Panc1 (cell line): Measurements from ENCODE around the gene SPP1. TPM values are rescaled to one million over a fixed set of nuclear protein-coding genes. Genes with fewer than 3 reads are reported as not detected.

Experiments used
- ATAC-seq: fragments of 200-7000 bp; cut with Tn5 transposase; 2 replicates; pipeline ENCODE4 v1.9.1; 2020; ENCODE audit warnings: mild to moderate bottlenecking, moderate library complexity
- BruUV-seq: library from RNA; stranded (reverse); fragments of 400-500 nt; replicated peaks from 2 replicates; lab custom pipeline; 2021; lab: Mats Ljungman, UMichigan
- CTCF ChIA-PET: fragments of 300-600 bp; sonication (Branson Sonifier 250); formaldehyde crosslinking; loops from one replicate; lab custom pipeline; 2022; ENCODE audit warnings: antibody characterized with exemption; lab: Charles Lee
- POLR2A ChIA-PET: fragments of 300-600 bp; sonication (Branson Sonifier 250); formaldehyde crosslinking; loops from one replicate; lab custom pipeline; 2022; ENCODE audit warnings: antibody characterized with exemption; lab: Charles Lee
- DNase-seq: peaks from one replicate; pipeline ENCODE4 v3.0.0-alpha.2; 2010; ENCODE audit warnings: low read depth, low spot score
- H3K27ac ChIP-seq: 2 replicates; pipeline ENCODE4 v1.5.1; 2011; ENCODE audit warnings: mild to moderate bottlenecking, low read length, inconsistent platforms
- H3K27me3 ChIP-seq: fragments of 200-500 bp; sonication (Bioruptor generic); 2 replicates; pipeline ENCODE4 v1.6.0; 2014; ENCODE audit warnings: low read length, inconsistent platforms; ENCODE audit not compliant: control insufficient read depth, insufficient read depth
- H3K36me3 ChIP-seq: fragments of 200-500 bp; sonication (Bioruptor generic); 2 replicates; pipeline ENCODE4 v1.5.1; 2014; ENCODE audit warnings: inconsistent platforms, mild to moderate bottlenecking, low read length, moderate library complexity; ENCODE audit not compliant: control insufficient read depth, insufficient read depth
- H3K4me1 ChIP-seq: 2 replicates; pipeline ENCODE4 v1.5.1; 2011; ENCODE audit warnings: inconsistent platforms, mild to moderate bottlenecking, low read length, moderate library complexity; ENCODE audit not compliant: control insufficient read depth, insufficient read depth
- H3K4me3 ChIP-seq, 2 experiments: 2 replicates each; pipeline ENCODE4 v1.5.1; 2011 to 2012; ENCODE audit warnings: low read depth in 2 of 2, low read length in 2 of 2, mild to moderate bottlenecking in 2 of 2, inconsistent platforms in 1 of 2, moderate library complexity in 1 of 2
- H3K9me3 ChIP-seq: fragments of 200-500 bp; sonication (Bioruptor generic); 2 replicates; pipeline ENCODE4 v1.5.1; 2014; ENCODE audit warnings: low read depth, mild to moderate bottlenecking, inconsistent platforms, low read length, moderate library complexity; ENCODE audit not compliant: control insufficient read depth, insufficient read depth
- CTCF ChIP-seq: fragments of 450-650 bp; IDR thresholded peaks from 2 replicates; pipeline ENCODE4 v1.5.1; 2017; ENCODE audit warnings: mild to moderate bottlenecking
- POLR2AphosphoS5 ChIP-seq: IDR thresholded peaks from 2 replicates; pipeline ENCODE4 v1.6.1; 2012; ENCODE audit warnings: mild to moderate bottlenecking, low read depth, low read length, moderate library complexity
- REST ChIP-seq, 2 experiments: IDR thresholded peaks; 2 replicates each; pipeline ENCODE4 v1.6.1; 2011 to 2012; ENCODE audit warnings: low read depth in 2 of 2, control low read depth in 1 of 2, low read length in 1 of 2, mild to moderate bottlenecking in 1 of 2, moderate library complexity in 1 of 2; ENCODE audit not compliant: insufficient read depth in 1 of 2
- SIN3A ChIP-seq: IDR thresholded peaks from 2 replicates; pipeline ENCODE4 v1.6.1; 2012; ENCODE audit warnings: low read depth, mild to moderate bottlenecking, low read length, moderate library complexity, borderline replicate concordance; ENCODE audit not compliant: insufficient read depth
- TCF7L2 ChIP-seq: IDR thresholded peaks from 2 replicates; pipeline ENCODE4 v1.6.1; 2011; ENCODE audit warnings: mild to moderate bottlenecking, low read depth, low read length, inconsistent platforms
- in situ Hi-C: cut with HindIII; loops from 2 replicates; pipeline ENCODE4 v1.10.0; 2016; ENCODE audit warnings: low sequenced_read_pairs, low pct_unique_long_range_greater_than_20kb
- intact Hi-C: fragments of 100-400 bp; cut with micrococcal nuclease; formaldehyde crosslinking; loops from one replicate; pipeline ENCODE4 v1.10.0; 2022; ENCODE audit not compliant: unreplicated experiment
- total RNA-seq: library from RNA; stranded (reverse); gene quantifications from one replicate; pipeline ENCODE4 v1.2.1, GENCODE V29; 2021; ENCODE audit not compliant: unreplicated experiment

SPP1 gene
- total RNA-seq, 1 experiment from 2014 or later = 1.6 TPM

- peak overlapping the region; percentile 65 to 69 for H3K4me3 ChIP-seq
- in situ Hi-C loops (no loop called here), intact Hi-C loops (no loop called here)
- TF ChIP-seq CTCF (no peak), POLR2AphosphoS5 (no peak), REST (IDR thresholded peaks at IDR 0.05; ENCODE audit: insufficient read depth in 1 of 2, low read depth in 2 of 2, low read length in 1 of 2) (no peak), TCF7L2 (no peak), SIN3A (no peak)
- ATAC-seq = no peak
- ChIA-PET CTCF (no interaction called here), POLR2A (no interaction called here)
- no TSS peak for BruUV-seq
- no peaks in the 10 kb centered on the region for H3K27me3 ChIP-seq
- H3K27ac ChIP-seq = no peak overlapping the region
- peaks cover 7% of the 10 kb centered on the region for H3K4me1 ChIP-seq
- H3K9me3 ChIP-seq = no peaks in the 10 kb centered on the region
- no peak for DNase-seq
- H3K36me3 ChIP-seq = no peaks in the 10 kb centered on the region
Measured at GRCh38 chr4:88006956-88007303, 31.4 kb downstream of the SPP1 start.

GRCh38 chr4:88007304-88008121 lies 32.0 kb downstream of the SPP1 start, which contains the start of gene PKD2:
Gene PKD2 (plus strand): TSS chr4:88007635. CDS start chr4:88007734, 99 bp downstream.
- POLR2A ChIA-PET = no interaction called here
- no TSS peak for BruUV-seq
- TF ChIP-seq CTCF = no peak
- TF ChIP-seq POLR2AphosphoS5 = no peak
- no peak for TF ChIP-seq SIN3A
- no peak for TF ChIP-seq TCF7L2

More at GRCh38 chr4:88007304-88008121, 32.0 kb downstream of the SPP1 start, which contains the start of gene PKD2:
- peaks cover 7% of the 10 kb centered on the region for H3K4me1 ChIP-seq
- H3K27me3 ChIP-seq = no peaks in the 10 kb centered on the region
- no peaks in the 10 kb centered on the region for H3K9me3 ChIP-seq
- ATAC-seq (peak; percentile 97), DNase-seq (no peak)
- intact Hi-C loops = no loop called here
- in situ Hi-C loops = no loop called here
- H3K27ac ChIP-seq = peak within 1 kb of the TSS; percentile 71; the same call in 1 of the 2 replicates
- peak within 1 kb of the TSS; percentile 65 to 69 for H3K4me3 ChIP-seq
- CTCF ChIA-PET = no interaction called here
- H3K36me3 ChIP-seq = no peaks in the 10 kb centered on the region
